IMR-90 (cell line): ENCODE data around the gene RHBDF2. TPM values are rescaled to one million over a fixed set of nuclear protein-coding genes. Genes with fewer than 3 reads are reported as not detected.

Experiments
- ATAC-seq: fragments of 200-7000 bp; cut with Tn5 transposase; 2 replicates; pipeline ENCODE4 v1.9.1; 2020; ENCODE audit warnings: low read depth, mild to moderate bottlenecking, moderate library complexity
- BruUV-seq: library from RNA; stranded (reverse); fragments of 400-500 nt; replicated peaks from 2 replicates; lab custom pipeline; 2021; lab: Mats Ljungman, UMichigan
- CTCF ChIA-PET: fragments of 300-600 bp; formaldehyde crosslinking; extraction: SDS; loops from one replicate; lab custom pipeline; 2021; ENCODE audit warnings: antibody characterized with exemption; lab: Yijun Ruan, JAX
- POLR2A ChIA-PET: fragments of 300-600 bp; sonication (Branson Sonifier 250); formaldehyde crosslinking; loops from one replicate; lab custom pipeline; 2022; ENCODE audit warnings: antibody characterized with exemption; ENCODE audit not compliant: unreplicated experiment; lab: Charles Lee
- DNase-seq: peaks from one replicate; pipeline ENCODE4 v3.0.0; 2013
- H2AFZ ChIP-seq: replicated peaks from 2 replicates; pipeline ENCODE3; 2013; ENCODE audit warnings: low read length, mild to moderate bottlenecking; ENCODE audit not compliant: poor library complexity
- H2AK5ac ChIP-seq: 2 replicates; pipeline ENCODE4 v1.6.1; 2013; ENCODE audit warnings: low read depth, low read length, inconsistent platforms
- H2AK9ac ChIP-seq: replicated peaks from 2 replicates; pipeline ENCODE3; 2013; ENCODE audit warnings: mild to moderate bottlenecking, low read depth, low read length, moderate library complexity; ENCODE audit not compliant: poor library complexity
- H2BK120ac ChIP-seq: 2 replicates; pipeline ENCODE4 v1.6.1; 2013; ENCODE audit warnings: low read depth, low read length, inconsistent platforms
- H2BK15ac ChIP-seq: 3 replicates; pipeline ENCODE4 v1.6.1; 2013; ENCODE audit warnings: low read depth, low read length, inconsistent platforms
- H2BK20ac ChIP-seq: 2 replicates; pipeline ENCODE4 v1.6.1; 2013; ENCODE audit warnings: low read depth, mild to moderate bottlenecking, inconsistent platforms, low read length, moderate library complexity
- H2BK5ac ChIP-seq: 2 replicates; pipeline ENCODE4 v1.6.1; 2013; ENCODE audit warnings: mild to moderate bottlenecking, low read depth, low read length, inconsistent platforms; ENCODE audit not compliant: poor library complexity, severe bottlenecking
- H3K14ac ChIP-seq: replicated peaks from 2 replicates; pipeline ENCODE4 v1.6.1; 2013; ENCODE audit warnings: low read depth, low read length, inconsistent platforms
- H3K18ac ChIP-seq: 2 replicates; pipeline ENCODE4 v1.6.1; 2013; ENCODE audit warnings: low read depth, low read length, control low read depth
- H3K23ac ChIP-seq: 2 replicates; pipeline ENCODE4 v1.6.1; 2013; ENCODE audit warnings: low read depth, low read length, inconsistent platforms
- H3K27ac ChIP-seq: 2 replicates; pipeline ENCODE4 v1.5.1; 2013; ENCODE audit warnings: mild to moderate bottlenecking, control low read depth, low read length; ENCODE audit not compliant: insufficient read depth
- H3K27me3 ChIP-seq: 2 replicates; pipeline ENCODE4 v1.6.1; 2013; ENCODE audit warnings: low read length; ENCODE audit not compliant: control insufficient read depth, insufficient read depth
- H3K36me3 ChIP-seq: 2 replicates; pipeline ENCODE4 v1.6.1; 2013; ENCODE audit warnings: low read length, mixed read lengths; ENCODE audit not compliant: control insufficient read depth, insufficient read depth
- H3K4ac ChIP-seq: 2 replicates; pipeline ENCODE4 v1.6.1; 2013; ENCODE audit warnings: low read depth, low read length, inconsistent platforms
- H3K4me1 ChIP-seq: 2 replicates; pipeline ENCODE4 v1.6.1; 2013; ENCODE audit warnings: low read length, mixed read lengths; ENCODE audit not compliant: control insufficient read depth, insufficient read depth
- H3K4me2 ChIP-seq: 2 replicates; pipeline ENCODE4 v1.6.1; 2013; ENCODE audit warnings: low read depth, mild to moderate bottlenecking, control low read depth, low read length, moderate library complexity
- H3K4me3 ChIP-seq: 2 replicates; pipeline ENCODE4 v1.5.1; 2013; ENCODE audit warnings: low read depth, mild to moderate bottlenecking, control low read depth, low read length, moderate library complexity; ENCODE audit not compliant: insufficient read depth
- H3K56ac ChIP-seq: 2 replicates; pipeline ENCODE4 v1.6.1; 2013; ENCODE audit warnings: low read length, inconsistent platforms; ENCODE audit not compliant: insufficient read depth; ENCODE audit errors: extremely low read depth
- H3K79me1 ChIP-seq, 2 experiments: 2 replicates each; pipeline ENCODE4 v1.6.1; 2013; ENCODE audit warnings: low read length in 2 of 2, inconsistent platforms in 1 of 2, low read depth in 1 of 2
- H3K9ac ChIP-seq: 2 replicates; pipeline ENCODE4 v1.6.1; 2013; ENCODE audit warnings: low read depth, low read length, control low read depth
- H3K9me1 ChIP-seq: 2 replicates; pipeline ENCODE4 v1.6.1; 2013; ENCODE audit warnings: low read length, inconsistent platforms; ENCODE audit not compliant: insufficient read depth
- H3K9me3 ChIP-seq: 2 replicates; pipeline ENCODE4 v1.6.1; 2013; ENCODE audit warnings: low read length; ENCODE audit not compliant: control insufficient read depth, insufficient read depth
- H4K20me1 ChIP-seq: 2 replicates; pipeline ENCODE4 v1.6.1; 2013; ENCODE audit warnings: low read length, inconsistent platforms; ENCODE audit not compliant: insufficient read depth
- H4K5ac ChIP-seq: 2 replicates; pipeline ENCODE4 v1.6.1; 2013; ENCODE audit warnings: mild to moderate bottlenecking, low read depth, low read length, control low read depth
- H4K8ac ChIP-seq, 2 experiments: 2 replicates each; pipeline ENCODE4 v1.6.1; 2013; ENCODE audit warnings: low read depth in 2 of 2, low read length in 2 of 2, control low read depth in 1 of 2, inconsistent platforms in 1 of 2
- H4K91ac ChIP-seq: 2 replicates; pipeline ENCODE4 v1.6.1; 2013; ENCODE audit warnings: low read depth, low read length, inconsistent platforms; ENCODE audit not compliant: insufficient read depth
- CEBPB ChIP-seq: IDR thresholded peaks from 2 replicates; pipeline ENCODE4 v1.6.1; 2012; ENCODE audit warnings: low read depth, low read length, improper control_type of control experiment
- RCOR1 ChIP-seq: IDR thresholded peaks from 2 replicates; pipeline ENCODE4 v1.6.1; 2012; ENCODE audit warnings: mild to moderate bottlenecking, low read length, improper control_type of control experiment; ENCODE audit not compliant: insufficient replicate concordance
- WGBS, 2 experiments: methylation state at CpG; one replicate each; pipeline versions ENCODE4 v1.1.5 to v1.1.7; 2013; ENCODE audit warnings: missing lambda C conversion rate in 2 of 2; ENCODE audit not compliant: insufficient read length in 1 of 2; ENCODE audit errors: extremely low coverage in 2 of 2; 5-methylcytosine and 5-hydroxymethylcytosine counted together
- dilution Hi-C: fragments of 300-500 bp; cut with HindIII; formaldehyde crosslinking; loops from one replicate; pipeline ENCODE4 v1.14.3; 2018; ENCODE audit warnings: low sequenced_read_pairs; ENCODE audit not compliant: unreplicated experiment
- in situ Hi-C: fragments of 300-500 bp; cut with MboI; formaldehyde crosslinking; loops from 3 replicates; pipeline ENCODE4 v1.14.3; 2019; ENCODE audit warnings: low sequenced_read_pairs, inconsistent platforms, mixed read lengths
- intact Hi-C: fragments of 100-400 bp; cut with micrococcal nuclease; formaldehyde crosslinking; loops from 2 replicates; pipeline ENCODE4 v1.10.0; 2022
- polyA plus RNA-seq, 3 experiments: library from polyadenylated mRNA; depleted of rRNA; stranded (reverse); fragments of >200 nt; gene quantifications; 2 replicates each; pipeline ENCODE4 v1.2.3, GENCODE V29; 2012; ENCODE audit warnings: low replicate concordance in 1 of 3
- total RNA-seq: library from RNA; depleted of rRNA; stranded (reverse); fragments of >200 nt; gene quantifications from 2 replicates; pipeline ENCODE4 v1.2.3, GENCODE V29; 2012
- TF ChIP-seq, protein P1 (sequence below): fragments of 150-350 bp; IDR thresholded peaks from 2 replicates; pipeline ENCODE4 v1.6.1; 2016; ENCODE audit warnings: low read depth, mild to moderate bottlenecking, low read length, moderate library complexity, borderline replicate concordance

The RHBDF2 gene
- total and polyA plus RNA-seq, 2 of the 4 experiments (the other 2 are of a cell fraction), result 1.3 to 8.3 TPM

DNA sequence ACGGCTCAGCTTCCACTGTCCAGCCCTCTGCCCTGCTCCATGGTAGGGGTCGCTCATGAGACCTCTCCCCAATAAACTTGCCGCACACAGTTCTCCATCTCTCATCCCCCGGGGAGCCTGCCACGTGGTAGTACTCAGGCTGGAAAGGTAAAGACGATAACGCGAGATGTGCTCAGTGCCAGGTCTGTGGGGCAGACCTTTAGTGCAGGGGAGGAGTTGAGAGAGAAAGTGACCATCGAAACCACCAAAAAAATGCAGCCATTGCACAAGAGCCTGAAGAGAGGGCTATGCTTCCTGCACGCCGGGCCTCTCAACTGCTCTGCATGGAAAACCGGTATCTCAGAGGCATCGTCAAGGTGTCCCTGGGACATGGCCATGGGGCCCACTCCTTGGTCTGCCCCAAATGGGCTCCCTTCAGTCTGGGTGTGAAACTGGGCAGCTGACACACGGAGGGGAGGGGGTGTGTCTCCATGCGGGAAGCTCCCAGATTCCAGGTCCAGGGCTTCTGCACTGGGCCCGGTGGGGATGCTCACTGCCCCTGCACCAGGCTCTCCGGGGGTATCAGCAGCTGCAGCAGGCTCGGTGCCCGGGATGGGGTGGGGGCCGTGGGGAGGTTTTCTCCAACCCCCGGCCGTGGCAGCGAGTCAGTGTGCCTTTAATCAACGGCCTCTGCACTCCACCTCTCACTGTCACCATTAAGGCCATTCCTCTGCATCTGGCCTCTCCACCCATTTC, 38.5 kb downstream of the RHBDF2 start:
- dilution Hi-C loops, result no loop called here
- CTCF ChIA-PET, result no interaction called here
- intact Hi-C loops, result loop anchor here (5.0 kb wide), 1 partner anchor 160 kb away; no protein-coding TSS in a partner anchor
- Histone ChIP-seq H4K91ac (no peak overlapping the region), H4K20me1 (no peaks in the 10 kb centered on the region), H3K9me3 (no peaks in the 10 kb centered on the region), H3K9me1 (no peaks in the 10 kb centered on the region), H3K27me3 (0 out of 2 replicates have a peak, but pooled peaks cover 4% of the 10 kb centered on the region), H2AFZ (peak overlapping the region; percentile 63), H3K4ac (no peak overlapping the region), H3K56ac (no peak overlapping the region), H3K36me3 (no peaks in the 10 kb centered on the region), H3K14ac (no peak overlapping the region), H3K4me2 (no peak overlapping the region), H3K27ac (no peak overlapping the region), H4K8ac (no peak overlapping the region), H3K79me1 (no peaks in the 10 kb centered on the region), H2AK5ac (no peak overlapping the region), H2BK120ac (no peak overlapping the region), H3K4me1 (peaks cover 6% of the 10 kb centered on the region; the same call in 1 of the 2 replicates), H2AK9ac (peak overlapping the region; percentile 65), H3K18ac (no peak overlapping the region), H3K4me3 (no peak overlapping the region), H4K5ac (no peak overlapping the region), H3K23ac (no peak overlapping the region), H3K9ac (no peak overlapping the region), H2BK15ac (no peak overlapping the region), H2BK20ac (no peak overlapping the region), H2BK5ac (no peak overlapping the region)
- POLR2A ChIA-PET, result no interaction called here
- 88% methylated on average over 10 of the region's 24 CpGs; no CpG with 5 or more reads in 1 of the 2 experiments for WGBS, 2 experiments
- no TSS peak for BruUV-seq
- TF ChIP-seq, protein P1, sequence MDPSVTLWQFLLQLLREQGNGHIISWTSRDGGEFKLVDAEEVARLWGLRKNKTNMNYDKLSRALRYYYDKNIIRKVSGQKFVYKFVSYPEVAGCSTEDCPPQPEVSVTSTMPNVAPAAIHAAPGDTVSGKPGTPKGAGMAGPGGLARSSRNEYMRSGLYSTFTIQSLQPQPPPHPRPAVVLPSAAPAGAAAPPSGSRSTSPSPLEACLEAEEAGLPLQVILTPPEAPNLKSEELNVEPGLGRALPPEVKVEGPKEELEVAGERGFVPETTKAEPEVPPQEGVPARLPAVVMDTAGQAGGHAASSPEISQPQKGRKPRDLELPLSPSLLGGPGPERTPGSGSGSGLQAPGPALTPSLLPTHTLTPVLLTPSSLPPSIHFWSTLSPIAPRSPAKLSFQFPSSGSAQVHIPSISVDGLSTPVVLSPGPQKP, result no peak
- TF ChIP-seq CEBPB (peak; percentile 57), RCOR1 (no peak)
- DNase-seq (no peak), ATAC-seq (no peak)
- in situ Hi-C loops, result no loop called here
